ENCODE measurements around the gene MCF2.

GRCh38 chrX:139702658-139703057 is 5.3 kb downstream of the MCF2 start:
- TF ChIP-seq, protein P1, sequence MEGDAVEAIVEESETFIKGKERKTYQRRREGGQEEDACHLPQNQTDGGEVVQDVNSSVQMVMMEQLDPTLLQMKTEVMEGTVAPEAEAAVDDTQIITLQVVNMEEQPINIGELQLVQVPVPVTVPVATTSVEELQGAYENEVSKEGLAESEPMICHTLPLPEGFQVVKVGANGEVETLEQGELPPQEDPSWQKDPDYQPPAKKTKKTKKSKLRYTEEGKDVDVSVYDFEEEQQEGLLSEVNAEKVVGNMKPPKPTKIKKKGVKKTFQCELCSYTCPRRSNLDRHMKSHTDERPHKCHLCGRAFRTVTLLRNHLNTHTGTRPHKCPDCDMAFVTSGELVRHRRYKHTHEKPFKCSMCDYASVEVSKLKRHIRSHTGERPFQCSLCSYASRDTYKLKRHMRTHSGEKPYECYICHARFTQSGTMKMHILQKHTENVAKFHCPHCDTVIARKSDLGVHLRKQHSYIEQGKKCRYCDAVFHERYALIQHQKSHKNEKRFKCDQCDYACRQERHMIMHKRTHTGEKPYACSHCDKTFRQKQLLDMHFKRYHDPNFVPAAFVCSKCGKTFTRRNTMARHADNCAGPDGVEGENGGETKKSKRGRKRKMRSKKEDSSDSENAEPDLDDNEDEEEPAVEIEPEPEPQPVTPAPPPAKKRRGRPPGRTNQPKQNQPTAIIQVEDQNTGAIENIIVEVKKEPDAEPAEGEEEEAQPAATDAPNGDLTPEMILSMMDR (conservative IDR thresholded peaks at IDR 0.05; ENCODE audit: low read length), result no peak
- TF ChIP-seq EZH2phosphoT487 (IDR thresholded peaks at IDR 0.05; ENCODE audit: borderline replicate concordance, low read depth, low read length), result no peak
